ENCODE data around the gene FRMD4A.
"Not testable (repeated sequence)": the region's sequence is repeated elsewhere in the genome, so short reads cannot be mapped to it uniquely, and the experiment has no call there.

The FRMD4A gene

GRCh38 chr10:13775786-13776775 is 554.6 kb downstream of the FRMD4A start:
- H3K4me3 ChIP-seq (ENCODE audit: low read length): no peak overlapping the region
- no peak for DNase-seq (ENCODE audit: low read depth, low spot score)

DNA sequence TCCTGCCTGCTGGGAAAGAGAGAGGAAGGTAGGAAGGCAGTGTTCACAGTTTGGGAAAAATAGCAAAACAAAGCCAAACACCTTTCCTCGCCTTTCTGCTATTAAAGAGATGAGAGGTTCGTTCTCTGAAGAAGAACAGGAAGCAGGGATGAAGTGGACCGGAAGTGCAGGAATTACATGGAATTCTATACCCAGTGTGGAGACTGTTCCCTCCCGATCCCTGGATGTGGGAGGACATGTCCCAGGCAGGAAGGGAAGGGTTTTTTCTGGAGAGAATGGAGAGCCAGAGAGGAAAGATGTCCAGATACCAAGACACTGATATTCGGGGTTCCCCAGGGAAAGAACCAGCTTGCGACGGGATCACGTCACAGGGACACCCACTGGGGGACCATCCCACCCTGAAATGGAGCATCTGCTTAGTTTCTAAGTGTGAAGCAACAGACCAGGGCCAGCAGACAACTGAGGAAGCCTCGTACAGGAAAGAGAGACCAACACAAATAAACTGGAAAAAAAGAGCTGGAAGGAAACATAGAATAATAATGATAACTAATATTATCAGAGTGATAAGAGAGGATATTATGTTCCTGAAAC is 556.3 kb downstream of the FRMD4A start:
- DNase-seq (ENCODE audit: low read depth, low spot score): no peak

GRCh38 chr10:13773496-13774170 is 557.1 kb downstream of the FRMD4A start:
- no peak overlapping the region for H3K4me3 ChIP-seq (ENCODE audit: low read length)

More for the DNA sequence above, 556.3 kb downstream of the FRMD4A start:
- no peak overlapping the region for H3K4me3 ChIP-seq (ENCODE audit: low read length)

DNA sequence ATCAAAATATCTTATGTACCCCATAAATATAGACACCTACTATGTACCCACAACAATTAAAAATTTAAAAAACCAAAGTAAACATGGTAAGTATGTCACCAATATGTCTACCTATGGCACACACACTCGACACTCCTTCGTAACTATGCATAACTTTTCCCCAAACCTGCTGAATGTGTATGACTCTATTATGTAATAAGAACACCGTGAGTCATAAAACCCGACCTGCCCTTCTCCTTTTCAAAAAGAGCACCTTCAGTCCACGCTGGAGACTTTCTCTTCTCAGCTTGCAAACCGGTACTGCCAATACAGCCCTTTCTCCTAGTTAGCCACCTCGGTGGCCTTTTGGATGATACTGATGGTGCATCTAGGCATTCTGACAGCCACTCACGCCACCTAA is 557.7 kb downstream of the FRMD4A start:
- H3K4me3 ChIP-seq (ENCODE audit: low read length): no peak overlapping the region
- DNase-seq (ENCODE audit: low read depth, low spot score): no peak

More at GRCh38 chr10:13773496-13774170, 557.1 kb downstream of the FRMD4A start:
- no peak for DNase-seq (ENCODE audit: low read depth, low spot score)

DNA sequence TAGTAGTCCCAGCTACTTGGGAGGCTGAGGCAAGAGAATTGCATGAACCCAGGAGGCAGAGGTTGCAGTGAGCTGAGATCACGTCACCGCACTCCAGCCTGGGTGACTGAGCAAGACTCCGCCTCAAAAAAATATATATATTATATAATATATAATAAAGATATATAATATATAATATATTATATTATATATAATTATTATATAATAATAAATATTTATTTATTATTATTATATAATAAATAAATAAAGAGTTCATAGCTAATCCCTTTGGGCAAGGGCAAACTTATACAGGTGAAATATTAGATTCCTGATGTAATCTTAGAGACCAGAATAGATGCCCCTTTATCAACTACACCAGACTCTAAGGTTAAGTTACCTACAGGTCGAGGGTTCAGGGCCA is 558.7 kb downstream of the FRMD4A start:
- H3K4me3 ChIP-seq (ENCODE audit: low read length): no peak overlapping the region

GRCh38 chr10:13770760-13771493 is 559.8 kb downstream of the FRMD4A start:
- no peak for DNase-seq (ENCODE audit: low read depth, low spot score)
- H3K4me3 ChIP-seq (ENCODE audit: low read length): no peak overlapping the region

More for the DNA sequence above, 558.7 kb downstream of the FRMD4A start:
- no peak for DNase-seq (ENCODE audit: low read depth, low spot score)

GRCh38 chr10:13769946-13770345 is 560.8 kb downstream of the FRMD4A start:
- H3K4me3 ChIP-seq (ENCODE audit: low read length): no peak overlapping the region
- no peak for DNase-seq (ENCODE audit: low read depth, low spot score)

GRCh38 chr10:13767676-13768178 is 563.0 kb downstream of the FRMD4A start:
- peak; percentile 21 for DNase-seq (ENCODE audit: low read depth, low spot score)
- H3K4me3 ChIP-seq (ENCODE audit: low read length): no peak overlapping the region

- not testable (repeated sequence) for DNase-seq (ENCODE audit: low read depth, low spot score); H3K4me3 ChIP-seq (ENCODE audit: low read length)
These were observed 563.6 kb downstream of the FRMD4A start for GRCh38 chr10:13767148-13767547.

DNA sequence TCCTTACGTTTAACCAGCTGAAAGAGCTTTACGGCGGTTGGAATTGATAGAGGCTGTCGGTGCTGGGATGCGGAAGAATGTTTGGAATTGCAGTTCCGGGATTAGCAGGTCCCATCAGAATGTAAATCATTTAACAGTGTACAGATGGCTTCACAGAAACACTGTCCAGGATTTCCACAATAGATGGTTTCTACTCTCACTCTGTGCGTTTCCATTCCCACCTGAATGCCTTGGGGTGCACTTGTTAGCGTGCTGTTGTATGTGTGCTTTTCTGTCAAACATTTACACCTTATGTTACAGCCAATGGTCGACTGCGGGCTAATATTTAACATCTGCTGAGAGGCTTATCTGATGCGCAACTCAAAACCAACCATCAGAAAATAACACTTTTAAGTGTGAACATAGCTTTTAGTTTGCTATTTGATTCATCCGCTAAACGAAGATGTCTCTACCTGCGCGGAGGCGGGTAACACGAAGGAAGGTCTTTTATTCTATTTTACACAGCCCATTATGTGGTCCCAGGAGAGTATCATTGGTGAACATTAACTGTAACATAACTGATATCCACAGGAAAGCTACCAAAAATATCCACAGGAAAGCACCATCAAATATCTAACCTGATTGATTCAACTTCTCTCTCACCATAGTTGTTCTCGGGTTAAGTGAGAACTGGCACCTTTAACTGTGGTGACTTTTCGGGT is 564.9 kb downstream of the FRMD4A start:
- H3K4me3 ChIP-seq (ENCODE audit: low read length): no peak overlapping the region
- no peak for DNase-seq (ENCODE audit: low read depth, low spot score)

- no peak for DNase-seq (ENCODE audit: low read depth, low spot score)
- no peak overlapping the region for H3K4me3 ChIP-seq (ENCODE audit: low read length)
These were observed 569.1 kb downstream of the FRMD4A start for GRCh38 chr10:13761490-13762091.

DNA sequence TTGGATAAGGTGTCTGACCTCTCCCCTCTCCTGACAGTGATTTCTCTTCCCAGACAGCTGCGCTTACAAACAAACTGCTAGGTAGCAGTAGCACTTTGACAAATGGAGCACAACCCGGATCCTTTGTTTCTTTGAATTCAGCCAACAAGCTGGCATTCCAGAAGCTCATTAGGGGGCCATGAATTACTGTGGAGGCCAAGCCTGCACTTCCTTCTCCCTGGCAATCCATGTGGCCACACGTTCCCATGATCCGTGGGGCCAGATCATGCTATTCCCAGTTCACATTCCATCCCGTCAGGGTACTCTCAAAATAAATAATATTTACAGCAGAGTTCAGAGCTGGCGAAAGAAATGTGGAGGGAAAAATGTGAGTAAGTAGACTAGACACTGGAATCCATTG is 571.6 kb downstream of the FRMD4A start:
- no peak for DNase-seq (ENCODE audit: low read depth, low spot score)
- no peak overlapping the region for H3K4me3 ChIP-seq (ENCODE audit: low read length)

GRCh38 chr10:13758756-13759155 is 572.0 kb downstream of the FRMD4A start:
- DNase-seq (ENCODE audit: low read depth, low spot score): no peak
- H3K4me3 ChIP-seq (ENCODE audit: low read length): no peak overlapping the region

GRCh38 chr10:13758312-13758711 is 572.4 kb downstream of the FRMD4A start:
- DNase-seq (ENCODE audit: low read depth, low spot score): no peak
- no peak overlapping the region for H3K4me3 ChIP-seq (ENCODE audit: low read length)

DNA sequence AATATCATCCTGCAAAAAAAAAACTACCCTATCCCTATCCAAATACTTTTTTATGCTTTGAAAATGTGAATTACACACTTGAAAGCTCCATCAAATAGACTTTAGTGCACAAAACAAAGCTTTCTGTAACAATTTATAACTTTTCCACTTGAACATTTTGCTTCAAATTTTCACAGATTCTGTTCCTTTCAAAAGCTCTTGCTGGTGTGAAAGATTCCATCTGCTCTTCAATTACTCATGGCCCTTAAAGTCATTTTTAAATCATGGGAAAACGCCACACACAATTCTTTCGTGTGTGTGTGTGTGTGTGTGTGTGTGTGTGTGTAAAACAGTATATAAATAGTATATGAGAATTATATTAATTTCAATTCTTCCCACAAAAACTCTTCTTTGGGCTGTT is 576.4 kb downstream of the FRMD4A start:
- no peak overlapping the region for H3K4me3 ChIP-seq (ENCODE audit: low read length)
- DNase-seq (ENCODE audit: low read depth, low spot score): no peak

DNA sequence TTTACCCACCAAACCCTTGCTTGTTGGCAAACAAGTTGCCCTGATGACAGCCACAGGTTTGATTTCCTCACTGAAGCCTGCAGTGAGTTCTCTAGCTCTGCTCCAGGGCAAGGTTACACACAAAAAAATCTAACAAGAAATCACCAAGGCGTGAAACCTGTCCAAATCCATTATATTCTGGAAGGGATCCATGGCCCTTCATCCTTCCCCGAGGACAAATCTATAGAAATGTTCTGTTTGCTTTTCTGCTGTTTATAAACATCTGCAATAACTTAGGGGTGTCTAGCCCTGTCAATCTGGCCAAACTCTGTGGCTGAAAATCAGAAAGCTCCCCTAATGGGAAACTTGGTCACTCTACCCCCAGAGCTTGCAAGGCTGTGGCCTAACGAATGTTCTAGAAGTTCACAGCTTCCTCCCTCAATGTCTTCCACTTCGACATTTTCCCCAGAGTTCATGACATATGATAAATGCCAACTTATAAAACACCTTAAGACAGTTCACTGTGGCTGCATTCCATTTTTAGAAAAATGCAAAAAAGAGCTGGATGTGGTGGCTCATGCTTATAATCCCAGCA is 579.4 kb downstream of the FRMD4A start:
- no peak overlapping the region for H3K4me3 ChIP-seq (ENCODE audit: low read length)
- DNase-seq (ENCODE audit: low read depth, low spot score): no peak

GRCh38 chr10:13750299-13751190 is 580.2 kb downstream of the FRMD4A start:
- H3K4me3 ChIP-seq (ENCODE audit: low read length): no peak overlapping the region
- DNase-seq (ENCODE audit: low read depth, low spot score): no peak
